Neutrophil (primary cell): Measurements from ENCODE around the gene PYCR2.
A peak's percentile ranks its signal among the peaks of the same experiment; 100 is the strongest.

ENCODE experiments used
- H3K27ac ChIP-seq: fragments of 200-600 bp; sonication (generic); 2 replicates; pipeline ENCODE4 v1.5.1; 2016; ENCODE audit warnings: mild to moderate bottlenecking, moderate library complexity
- H3K27me3 ChIP-seq: fragments of 200-600 bp; sonication (generic); 2 replicates; pipeline ENCODE4 v1.6.0; 2016; ENCODE audit warnings: mild to moderate bottlenecking
- H3K36me3 ChIP-seq: fragments of 200-600 bp; sonication (generic); 2 replicates; pipeline ENCODE4 v1.5.1; 2017
- H3K4me1 ChIP-seq, 2 experiments: fragments of 200-600 bp in 1 of 2; sonication (generic) in 1 of 2; 1 replicate in 1 of 2; 2 replicates in 1 of 2; pipeline versions ENCODE4 v1.5.1 to v1.6.1; 2013 to 2016; ENCODE audit warnings: low read depth in 1 of 2, low read length in 1 of 2, mild to moderate bottlenecking in 1 of 2, moderate library complexity in 1 of 2; ENCODE audit not compliant: control insufficient read depth in 1 of 2, insufficient read depth in 1 of 2
- H3K4me3 ChIP-seq, 2 experiments: fragments of 200-600 bp in 1 of 2; sonication (generic) in 1 of 2; 1 replicate in 1 of 2; 2 replicates in 1 of 2; pipeline ENCODE4 v1.5.1; 2013 to 2016; ENCODE audit warnings: low read depth in 1 of 2, low read length in 1 of 2, mild to moderate bottlenecking in 1 of 2, moderate library complexity in 1 of 2
- H3K9me3 ChIP-seq: fragments of 200-600 bp; sonication (generic); 2 replicates; pipeline ENCODE4 v1.5.1; 2016
- CTCF ChIP-seq: fragments of 200-600 bp; sonication (generic); IDR thresholded peaks from 2 replicates; pipeline ENCODE4 v1.5.1; 2016; ENCODE audit warnings: antibody characterized with exemption

PYCR2 gene

GRCh38 chr1:225928186-225929175, 4.4 kb upstream of the PYCR2 start:
- Histone ChIP-seq H3K4me3 (no peak overlapping the region), H3K4me1 (peaks cover 18 to 22% of the 10 kb centered on the region in 2 experiments), H3K27me3 (no peaks in the 10 kb centered on the region), H3K27ac (no peak overlapping the region), H3K36me3 (no peaks in the 10 kb centered on the region), H3K9me3 (no peaks in the 10 kb centered on the region)
- TF ChIP-seq CTCF, result no peak

GRCh38 chr1:225926551-225927113, 2.6 kb upstream of the PYCR2 start:
- Histone ChIP-seq H3K27me3 (no peaks in the 10 kb centered on the region), H3K9me3 (no peaks in the 10 kb centered on the region), H3K4me1 (peaks cover 30 to 36% of the 10 kb centered on the region in 2 experiments), H3K36me3 (peaks cover 9% of the 10 kb centered on the region), H3K4me3 (no peak overlapping the region), H3K27ac (peak overlapping the region; percentile 63)
- no peak for TF ChIP-seq CTCF

GRCh38 chr1:225923381-225923691, 714 bp downstream of the PYCR2 start:
- Histone ChIP-seq H3K27ac (peak overlapping the region; percentile 94), H3K27me3 (no peaks in the 10 kb centered on the region), H3K4me1 (peaks cover 30 to 44% of the 10 kb centered on the region in 2 experiments), H3K36me3 (peaks cover 28% of the 10 kb centered on the region), H3K4me3 (peak overlapping the region; percentile 84 to 99), H3K9me3 (no peaks in the 10 kb centered on the region)
- no peak for TF ChIP-seq CTCF

GRCh38 chr1:225921734-225922709, 2.0 kb downstream of the PYCR2 start:
- H3K4me1 ChIP-seq, result peaks cover 30 to 42% of the 10 kb centered on the region in 2 experiments
- no peak for TF ChIP-seq CTCF

GRCh38 chr1:225919906-225920305, 4.1 kb downstream of the PYCR2 start:
- Histone ChIP-seq H3K27ac (peak overlapping the region; percentile 57), H3K4me3 (no peak overlapping the region), H3K27me3 (no peaks in the 10 kb centered on the region), H3K4me1 (peaks cover 20 to 32% of the 10 kb centered on the region in 2 experiments), H3K36me3 (peaks cover 53% of the 10 kb centered on the region), H3K9me3 (no peaks in the 10 kb centered on the region)
- no peak for TF ChIP-seq CTCF

More at GRCh38 chr1:225921734-225922709, 2.0 kb downstream of the PYCR2 start:
- no peaks in the 10 kb centered on the region for H3K27me3 ChIP-seq
- H3K27ac ChIP-seq, result peak overlapping the region; percentile 0
- H3K4me3 ChIP-seq, result no peak overlapping the region
- H3K36me3 ChIP-seq, result peaks cover 33% of the 10 kb centered on the region
- no peaks in the 10 kb centered on the region for H3K9me3 ChIP-seq
